Right renal pelvis (tissue), 4 donors: ENCODE results near the gene SLC44A5. TPM values are rescaled to one million over a fixed set of nuclear protein-coding genes. Genes with fewer than 3 reads are reported as not detected.
"Not testable (repeated sequence)": the region's sequence is repeated elsewhere in the genome, so short reads cannot be mapped to it uniquely, and the experiment has no call there.

Experiments used
- DNase-seq, 4 donors: peaks; one replicate each; pipeline ENCODE4 v3.0.0-alpha.2; 2013; ENCODE audit warnings: low read depth in 4 of 4, low spot score in 3 of 4, missing footprints in 1 of 4
- polyA plus RNA-seq, 4 donors: library from polyadenylated mRNA; unstranded; fragments of 120-200 nt; gene quantifications; one replicate each; pipeline ENCODE4 v1.2.1, GENCODE V29; 2013; ENCODE audit not compliant: insufficient read length in 4 of 4

Gene SLC44A5
- polyA plus RNA-seq, 4 donors = 10.6 to 14.7 (median 12.8) TPM

GRCh38 chr1:75211648-75212047 lies 399.3 kb downstream of the SLC44A5 start:
- no peak for DNase-seq

DNA sequence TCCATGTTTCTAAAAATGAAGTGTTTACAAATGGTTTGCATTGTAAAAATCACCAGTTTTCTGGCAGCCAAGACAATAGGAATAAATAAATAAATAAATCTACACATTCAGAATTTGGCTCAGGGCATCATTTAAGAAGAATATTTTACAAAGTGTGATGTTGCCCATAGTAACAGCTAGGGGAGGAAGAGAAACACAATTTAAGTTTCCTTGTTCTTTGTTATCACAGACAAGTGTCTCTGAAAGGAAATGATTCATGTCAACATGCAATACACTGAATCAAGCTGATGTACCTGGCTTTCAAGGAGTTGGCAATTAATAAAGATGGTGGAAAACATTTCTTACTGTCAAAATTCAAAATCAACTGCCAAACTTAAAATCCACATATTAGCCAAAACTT lies 402.1 kb downstream of the SLC44A5 start:
- DNase-seq = no peak

DNA sequence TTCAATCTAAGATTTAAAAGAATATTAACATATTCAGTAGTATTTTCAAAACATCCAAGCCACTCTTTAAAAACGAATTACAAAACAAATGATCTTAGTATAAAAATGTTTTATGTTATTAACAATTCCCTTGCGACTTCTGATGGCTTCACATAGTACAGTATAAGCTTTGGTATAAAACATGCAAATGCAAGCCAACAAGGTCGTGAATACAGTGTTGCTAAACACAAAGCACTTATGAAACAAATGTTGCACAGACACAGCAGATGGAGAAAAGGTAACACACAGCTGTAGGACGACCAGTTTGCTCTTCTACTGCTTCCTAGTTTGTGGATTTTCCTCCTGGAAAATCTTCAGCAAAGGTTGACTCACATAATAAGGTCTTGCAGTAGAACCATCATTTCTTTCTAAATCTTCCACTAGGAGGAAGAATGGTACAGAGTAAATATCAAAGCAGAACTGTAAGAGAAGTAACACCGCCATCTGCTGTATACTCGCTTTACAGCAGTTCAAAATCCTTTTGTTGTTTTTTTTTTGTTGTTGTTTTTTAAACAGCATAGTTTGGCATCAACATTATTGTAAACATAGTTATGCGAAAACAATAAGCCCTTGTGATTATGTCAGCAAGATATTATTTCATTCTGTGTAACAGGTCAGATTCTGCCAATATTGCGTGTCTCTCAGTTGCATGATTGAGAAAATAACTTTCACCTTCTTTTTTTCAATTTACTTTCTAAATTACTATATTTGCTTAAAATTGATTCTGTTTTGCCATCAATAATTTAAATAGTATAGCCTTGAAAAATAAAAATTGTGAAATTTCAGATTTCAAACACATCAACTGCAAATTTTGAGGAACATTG lies 407.3 kb downstream of the SLC44A5 start:
- peak in 3 of 4 donors; percentile 5 to 14 (median 13) for DNase-seq

- no peak for DNase-seq
Observed at GRCh38 chr1:75202751-75203150, 408.2 kb downstream of the SLC44A5 start.

DNA sequence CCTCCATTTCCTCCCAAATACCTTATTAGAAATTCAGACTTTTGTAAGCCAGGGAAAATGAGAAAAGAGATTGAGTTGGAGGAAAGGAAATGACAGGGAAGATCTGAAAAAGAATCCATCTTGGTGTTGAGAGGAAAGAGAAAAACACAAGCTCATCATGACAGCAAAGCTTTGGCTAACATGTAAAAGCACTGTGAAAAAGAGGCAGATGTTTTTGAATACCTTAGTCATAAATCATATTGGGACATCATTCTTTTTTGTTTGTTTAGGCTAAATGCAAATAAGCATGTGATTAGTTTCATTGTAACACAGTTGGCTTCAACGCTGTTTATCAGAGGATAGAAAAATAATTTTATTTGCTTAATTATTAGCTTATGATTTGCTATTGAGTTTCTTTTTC lies 412.2 kb downstream of the SLC44A5 start:
- no peak for DNase-seq

- no peak for DNase-seq
Observed at GRCh38 chr1:75198163-75198562, 412.8 kb downstream of the SLC44A5 start.

- DNase-seq = no peak
Observed at GRCh38 chr1:75188892-75189291, 422.0 kb downstream of the SLC44A5 start.

GRCh38 chr1:75181214-75181955 lies 429.5 kb downstream of the SLC44A5 start:
- DNase-seq = not testable (repeated sequence)

- DNase-seq = no peak
Observed at GRCh38 chr1:75174031-75174760, 436.7 kb downstream of the SLC44A5 start.

DNA sequence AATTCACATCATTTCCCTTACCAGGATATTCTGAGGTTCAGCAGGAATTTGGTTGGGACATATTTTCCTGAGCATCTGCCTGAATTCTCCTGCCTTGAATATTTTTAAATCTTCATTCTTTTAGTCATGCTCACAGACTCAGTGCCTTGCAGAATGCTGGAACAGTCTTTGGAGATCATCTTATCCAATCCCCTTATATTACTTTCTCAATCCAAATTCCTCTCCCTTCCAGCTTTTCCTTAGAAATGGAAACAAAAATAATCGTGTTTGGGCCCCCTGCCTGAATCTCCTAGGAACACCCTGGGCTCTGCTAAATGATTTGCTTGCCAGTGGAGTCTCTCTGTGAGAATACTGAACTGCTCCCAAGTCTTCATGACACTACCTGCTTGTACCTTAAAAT lies 438.4 kb downstream of the SLC44A5 start:
- DNase-seq = no peak

DNA sequence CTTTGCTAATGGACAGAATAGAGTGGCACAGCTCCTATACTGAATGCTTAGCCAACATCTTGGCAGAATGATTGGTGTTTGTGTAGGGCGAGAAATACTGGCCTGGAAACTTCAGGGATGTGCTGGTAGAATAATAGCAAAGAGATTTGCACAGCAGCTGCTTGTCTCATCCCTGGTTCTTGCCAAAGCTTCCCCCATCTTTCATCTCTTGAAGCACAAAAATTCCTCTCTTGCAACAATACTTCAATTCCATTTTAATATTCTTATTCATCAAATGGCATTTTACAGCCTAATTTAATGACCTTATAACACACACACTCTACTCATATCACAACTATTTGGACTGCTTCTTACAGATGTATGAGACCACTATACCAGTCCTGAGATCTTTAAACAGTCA lies 439.0 kb downstream of the SLC44A5 start:
- DNase-seq = no peak

GRCh38 chr1:75170981-75171380 lies 439.9 kb downstream of the SLC44A5 start:
- no peak for DNase-seq

- no peak for DNase-seq
Observed at GRCh38 chr1:75170011-75170410, 440.9 kb downstream of the SLC44A5 start.

DNA sequence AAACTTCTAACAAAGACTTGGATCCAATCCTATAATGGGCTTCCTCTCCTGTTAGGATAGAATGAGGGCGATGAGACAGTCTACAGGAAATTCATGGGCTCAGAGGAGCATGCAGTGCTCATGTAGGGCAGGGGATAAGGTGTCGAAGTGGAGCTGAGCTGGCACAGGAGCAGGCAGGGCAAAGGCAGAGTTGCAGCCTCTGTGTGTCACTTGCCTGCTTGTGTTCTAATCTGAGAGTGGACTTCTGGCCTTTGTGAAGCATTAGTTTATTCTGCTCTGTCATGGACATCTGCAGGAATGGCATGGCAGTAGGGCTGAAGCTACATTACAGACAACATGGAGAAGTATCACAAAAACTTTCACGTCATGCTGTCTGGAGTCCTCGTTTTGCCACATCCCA lies 444.1 kb downstream of the SLC44A5 start:
- DNase-seq = no peak

DNA sequence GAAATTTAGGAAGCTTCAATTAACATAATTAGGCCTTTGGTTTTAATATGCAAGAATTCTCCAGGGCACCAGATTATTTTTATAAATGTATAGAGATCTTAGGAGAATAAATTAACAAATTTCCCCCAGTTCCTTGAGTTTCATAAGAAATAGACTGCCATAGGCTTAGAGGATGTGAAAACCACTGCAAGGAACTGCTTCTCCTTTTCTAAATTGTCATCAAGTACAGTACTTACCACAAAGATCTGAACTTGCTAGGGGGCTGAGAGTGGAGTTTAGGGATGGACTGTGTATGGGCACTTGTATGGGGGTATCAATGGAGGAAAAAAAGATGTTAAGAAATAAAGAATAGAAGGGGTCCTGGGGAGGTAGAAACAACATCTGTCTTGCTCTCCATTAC lies 445.6 kb downstream of the SLC44A5 start:
- no peak for DNase-seq

DNA sequence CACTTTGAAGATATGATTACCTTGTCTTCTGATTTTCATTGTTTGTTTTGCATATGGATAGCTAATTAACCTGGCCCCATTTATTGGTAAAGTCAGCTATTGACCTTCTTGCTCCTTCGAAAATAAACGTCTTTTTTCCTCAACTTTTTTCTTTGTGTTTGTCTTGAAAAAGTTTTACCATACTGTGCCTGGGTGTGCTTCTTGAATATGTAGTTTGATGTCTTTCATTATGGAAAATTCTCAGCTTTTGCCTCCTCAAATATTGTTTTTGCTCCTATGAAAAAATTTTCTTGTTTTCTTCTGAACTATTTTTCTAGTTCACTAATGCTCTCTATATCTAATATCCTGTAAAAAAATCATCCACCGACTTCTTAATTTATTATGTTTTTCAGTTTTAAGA lies 451.8 kb downstream of the SLC44A5 start:
- DNase-seq = no peak

Other genes starting within 250 kb of the SLC44A5 start
- gene ACADM, start 113.6 kb upstream of the SLC44A5 start, polyA plus RNA-seq = 100 to 1,000 TPM; 127 to 150 (median 133) TPM
- gene RABGGTB, start 175.1 kb upstream of the SLC44A5 start, polyA plus RNA-seq = 10 to 100 TPM; 86.5 to 96.9 (median 91.6) TPM
- under 1 TPM; 0.14 to 0.53 (median 0.37) TPM for gene MSH4, start 185.8 kb upstream of the SLC44A5 start, polyA plus RNA-seq